GM19043 (cell line): ENCODE measurements around the gene TNFSF13B.

Experiments
- ATAC-seq: cut with Tn5 transposase; IDR thresholded peaks from one replicate; pipeline ENCODE4 v1.9.1; 2021; ENCODE audit warnings: low read depth; ENCODE audit not compliant: unreplicated experiment

Gene TNFSF13B

GRCh38 chr13:108342369-108343289 lies 73.1 kb downstream of the TNFSF13B start:
- ATAC-seq = peak; percentile 48

- no peak for ATAC-seq
Measured at GRCh38 chr13:108345016-108345415, 75.5 kb downstream of the TNFSF13B start.

GRCh38 chr13:108346376-108346775 lies 76.9 kb downstream of the TNFSF13B start:
- ATAC-seq = no peak

GRCh38 chr13:108349269-108349668 lies 79.8 kb downstream of the TNFSF13B start:
- no peak for ATAC-seq

GRCh38 chr13:108350579-108350978 lies 81.1 kb downstream of the TNFSF13B start:
- ATAC-seq = no peak

GRCh38 chr13:108352599-108352998 lies 83.1 kb downstream of the TNFSF13B start:
- ATAC-seq = no peak

- no peak for ATAC-seq
Measured at GRCh38 chr13:108357228-108357627, 87.7 kb downstream of the TNFSF13B start.
